H9 (cell line): ENCODE data around the gene CYS1. TPM values are rescaled to one million over a fixed set of nuclear protein-coding genes. Genes with fewer than 3 reads are reported as not detected.
"Not testable (repeated sequence)": the region's sequence is repeated elsewhere in the genome, so short reads cannot be mapped to it uniquely, and the experiment has no call there.

Experiments
- DNase-seq: peaks from one replicate; pipeline ENCODE4 v3.0.0-alpha.2; 2017
- H2AFZ ChIP-seq: one replicate; pipeline ENCODE4 v1.6.1; 2013; ENCODE audit warnings: mild to moderate bottlenecking, low read length, control low read depth, moderate library complexity
- H2AK5ac ChIP-seq: 2 replicates; pipeline ENCODE4 v1.6.1; 2013; ENCODE audit warnings: low read length, control low read depth, mixed read lengths; ENCODE audit not compliant: insufficient read length
- H2BK120ac ChIP-seq: one replicate; pipeline ENCODE4 v1.6.1; 2013; ENCODE audit warnings: low read depth, mild to moderate bottlenecking, low read length, control low read depth, inconsistent platforms; ENCODE audit not compliant: poor library complexity, severe bottlenecking
- H2BK12ac ChIP-seq: 2 replicates; pipeline ENCODE4 v1.6.1; 2013; ENCODE audit warnings: low read length, control low read depth, mixed read lengths, low read depth; ENCODE audit not compliant: insufficient read length
- H2BK15ac ChIP-seq: 2 replicates; pipeline ENCODE4 v1.6.1; 2013; ENCODE audit warnings: low read depth, low read length, control low read depth
- H2BK20ac ChIP-seq: one replicate; pipeline ENCODE4 v1.6.1; 2013; ENCODE audit warnings: low read depth, mild to moderate bottlenecking, low read length, control low read depth, inconsistent platforms; ENCODE audit not compliant: poor library complexity, severe bottlenecking
- H2BK5ac ChIP-seq: 2 replicates; pipeline ENCODE4 v1.6.1; 2013; ENCODE audit warnings: low read length, control low read depth, mixed read lengths; ENCODE audit not compliant: insufficient read length
- H3K14ac ChIP-seq: 2 replicates; pipeline ENCODE4 v1.6.1; 2013; ENCODE audit warnings: low read length, control low read depth; ENCODE audit not compliant: insufficient read depth
- H3K18ac ChIP-seq: 2 replicates; pipeline ENCODE4 v1.6.1; 2013; ENCODE audit warnings: low read depth, mild to moderate bottlenecking, mixed read lengths, low read length, control low read depth; ENCODE audit not compliant: insufficient read length
- H3K23ac ChIP-seq: 2 replicates; pipeline ENCODE4 v1.6.1; 2013; ENCODE audit warnings: low read length, control low read depth, mixed read lengths, low read depth; ENCODE audit not compliant: insufficient read length
- H3K23me2 ChIP-seq: 2 replicates; pipeline ENCODE4 v1.6.1; 2013; ENCODE audit warnings: low read depth, mild to moderate bottlenecking, mixed read lengths, low read length, control low read depth; ENCODE audit not compliant: insufficient read length, poor library complexity, severe bottlenecking
- H3K27ac ChIP-seq: 2 replicates; pipeline ENCODE4 v1.5.1; 2013; ENCODE audit warnings: low read length, control low read depth, mixed read lengths, low read depth; ENCODE audit not compliant: insufficient read length
- H3K27me3 ChIP-seq: 2 replicates; pipeline ENCODE4 v1.6.1; 2013; ENCODE audit warnings: low read length, control low read depth, inconsistent platforms; ENCODE audit not compliant: insufficient read depth
- H3K4ac ChIP-seq: 2 replicates; pipeline ENCODE4 v1.6.1; 2013; ENCODE audit warnings: low read depth, mild to moderate bottlenecking, control low read depth, inconsistent platforms, low read length, moderate library complexity
- H3K4me1 ChIP-seq: 2 replicates; pipeline ENCODE4 v1.6.1; 2013; ENCODE audit warnings: low read length, control low read depth, inconsistent platforms; ENCODE audit not compliant: insufficient read depth
- H3K4me2 ChIP-seq: 2 replicates; pipeline ENCODE4 v1.6.1; 2013; ENCODE audit warnings: low read length, control low read depth, mixed read lengths; ENCODE audit not compliant: insufficient read length, insufficient read depth
- H3K56ac ChIP-seq: 2 replicates; pipeline ENCODE4 v1.6.1; 2013; ENCODE audit warnings: low read depth, mild to moderate bottlenecking, mixed read lengths, low read length, control low read depth; ENCODE audit not compliant: insufficient read length
- H3K79me1 ChIP-seq: 2 replicates; pipeline ENCODE4 v1.6.1; 2013; ENCODE audit warnings: low read depth, mild to moderate bottlenecking, moderate library complexity, low read length, control low read depth, inconsistent platforms; ENCODE audit not compliant: insufficient read depth, poor library complexity, severe bottlenecking
- H3K79me2 ChIP-seq: 2 replicates; pipeline ENCODE4 v1.6.1; 2013; ENCODE audit warnings: low read length, control low read depth, inconsistent platforms; ENCODE audit not compliant: insufficient read depth
- H3K9ac ChIP-seq: 2 replicates; pipeline ENCODE4 v1.6.1; 2013; ENCODE audit warnings: low read length, control low read depth, mixed read lengths; ENCODE audit not compliant: insufficient read length; ENCODE audit errors: extremely low read depth
- H3K9me3 ChIP-seq: one replicate; pipeline ENCODE4 v1.6.1; 2013; ENCODE audit warnings: low read depth, low read length, inconsistent platforms; ENCODE audit not compliant: control insufficient read depth
- H3T11ph ChIP-seq: one replicate; pipeline ENCODE4 v1.6.1; 2013; ENCODE audit warnings: mild to moderate bottlenecking, low read length, control low read depth, inconsistent platforms
- H4K20me1 ChIP-seq: one replicate; pipeline ENCODE4 v1.6.1; 2013; ENCODE audit not compliant: control insufficient read depth, insufficient read length, insufficient read depth
- H4K5ac ChIP-seq: 2 replicates; pipeline ENCODE4 v1.6.1; 2013; ENCODE audit warnings: low read depth, mild to moderate bottlenecking, mixed read lengths, low read length, control low read depth; ENCODE audit not compliant: insufficient read length
- H4K8ac ChIP-seq: replicated peaks from 2 replicates; pipeline ENCODE4 v1.6.1; 2013; ENCODE audit warnings: low read length, control low read depth, mixed read lengths, low read depth; ENCODE audit not compliant: insufficient read length
- H4K91ac ChIP-seq: 2 replicates; pipeline ENCODE4 v1.6.1; 2013; ENCODE audit warnings: low read depth, mild to moderate bottlenecking, moderate library complexity, mixed read lengths, low read length, control low read depth; ENCODE audit not compliant: insufficient read length
- H3K27ac Mint-ChIP-seq, 3 experiments: 2 replicates in 2 of 3; 3 replicates in 1 of 3; pipeline ENCODE4 v1.8.0; 2020 to 2021; ENCODE audit warnings: mixed read lengths in 3 of 3, mild to moderate bottlenecking in 1 of 3, moderate library complexity in 1 of 3
- H3K27me3 Mint-ChIP-seq: 2 replicates; pipeline ENCODE4 v1.8.0; 2021; ENCODE audit warnings: low read depth, mild to moderate bottlenecking, moderate library complexity, mixed read lengths
- H3K36me3 Mint-ChIP-seq, 3 experiments: 2 replicates in 2 of 3; 3 replicates in 1 of 3; pipeline ENCODE4 v1.8.0; 2020 to 2021; ENCODE audit warnings: low read depth in 3 of 3, mixed read lengths in 3 of 3; ENCODE audit not compliant: insufficient read depth in 1 of 3
- H3K4me1 Mint-ChIP-seq, 2 experiments: 2 replicates each; pipeline ENCODE4 v1.8.0; 2020; ENCODE audit warnings: mixed read lengths in 2 of 2
- H3K4me3 Mint-ChIP-seq, 2 experiments: 2 replicates in 1 of 2; 3 replicates in 1 of 2; pipeline ENCODE4 v1.8.0; 2020 to 2021; ENCODE audit warnings: mild to moderate bottlenecking in 2 of 2, mixed read lengths in 2 of 2, moderate library complexity in 1 of 2
- H3K9me3 Mint-ChIP-seq, 2 experiments: 2 replicates in 1 of 2; 3 replicates in 1 of 2; pipeline ENCODE4 v1.8.0; 2020; ENCODE audit warnings: mild to moderate bottlenecking in 2 of 2, mixed read lengths in 2 of 2, moderate library complexity in 1 of 2
- CTCF ChIP-seq: fragments of 200-600 bp; sonication (generic); conservative IDR thresholded peaks from 3 replicates; pipeline ENCODE4 v1.8.0; 2021; ENCODE audit warnings: antibody characterized with exemption, mild to moderate bottlenecking
- WGBS: extraction: QIAGEN DNeasy Blood & Tissue Kit; methylation state at CpG from one replicate; pipeline ENCODE4 v1.1.7; 2013; ENCODE audit warnings: missing lambda C conversion rate, low lambda C conversion rate, mixed read lengths; ENCODE audit not compliant: insufficient read length; ENCODE audit errors: extremely low coverage; 5-methylcytosine and 5-hydroxymethylcytosine counted together
- total RNA-seq: library from RNA; stranded (reverse); gene quantifications from 2 replicates; pipeline ENCODE4 v1.2.1, GENCODE V29; 2021

CYS1 gene
- total RNA-seq, 1 experiment from 2014 or later = 0.35 TPM

- H3K79me1 ChIP-seq = no peaks in the 10 kb centered on the region
- H3T11ph ChIP-seq = no peak overlapping the region
- no peaks in the 10 kb centered on the region for H3K27me3 ChIP-seq
- Mint-ChIP-seq H3K4me1 (peaks cover 12 to 32% of the 10 kb centered on the region in 2 experiments), H3K36me3 (no peaks in the 10 kb centered on the region; a peak in 1 of 7 replicates), H3K9me3 (no peaks in the 10 kb centered on the region), H3K4me3 (no peak overlapping the region; a peak in 1 of 5 replicates), H3K27me3 (peaks cover 2% of the 10 kb centered on the region; the same call in 1 of the 2 replicates), H3K27ac (peak overlapping the region in 1 of 3 experiments; percentile 89; a peak in 1 of 7 replicates)
- no peak for TF ChIP-seq CTCF
- no peak overlapping the region for H2BK12ac ChIP-seq
- peaks cover 4% of the 10 kb centered on the region; the same call in 1 of the 2 replicates for H3K4me1 ChIP-seq
- H4K5ac ChIP-seq = no peak overlapping the region
- H2BK20ac ChIP-seq = no peak overlapping the region
- no peak overlapping the region for H3K27ac ChIP-seq
- H3K56ac ChIP-seq = no peak overlapping the region
- H2BK5ac ChIP-seq = no peak overlapping the region
- H2AK5ac ChIP-seq = no peak overlapping the region
- H4K91ac ChIP-seq = no peak overlapping the region
- no peak overlapping the region for H2BK15ac ChIP-seq
- H2BK120ac ChIP-seq = no peak overlapping the region
- H3K4ac ChIP-seq = no peak overlapping the region
- H3K18ac ChIP-seq = no peak overlapping the region
- H4K20me1 ChIP-seq = no peaks in the 10 kb centered on the region
- no peak overlapping the region for H3K9ac ChIP-seq
- no peaks in the 10 kb centered on the region for H3K79me2 ChIP-seq
- no peak overlapping the region for H3K23ac ChIP-seq
- no peak overlapping the region for H4K8ac ChIP-seq
- H3K9me3 ChIP-seq = no peaks in the 10 kb centered on the region
- H3K4me2 ChIP-seq = no peak overlapping the region
- no peak overlapping the region for H2AFZ ChIP-seq
- DNase-seq = no peak
- H3K14ac ChIP-seq = no peak overlapping the region
- H3K23me2 ChIP-seq = no peaks in the 10 kb centered on the region
- WGBS = no CpG with 5 or more reads among the region's 20 CpGs
Measured at GRCh38 chr2:10031886-10032745, 48.1 kb downstream of the CYS1 start.

GRCh38 chr2:10030798-10031197 lies 49.4 kb downstream of the CYS1 start:
- H3K4ac ChIP-seq, H3K23ac ChIP-seq, H3K9me3 ChIP-seq, H4K5ac ChIP-seq, H2BK5ac ChIP-seq, H3K4me3 Mint-ChIP-seq, DNase-seq, H3K27ac ChIP-seq, H3T11ph ChIP-seq, H4K20me1 ChIP-seq, H4K8ac ChIP-seq, H3K36me3 Mint-ChIP-seq, H3K4me2 ChIP-seq, H3K79me1 ChIP-seq, H3K4me1 ChIP-seq, H3K18ac ChIP-seq, H3K56ac ChIP-seq, H2BK120ac ChIP-seq, H2AFZ ChIP-seq, H3K79me2 ChIP-seq, H2AK5ac ChIP-seq, H3K27ac Mint-ChIP-seq, H2BK12ac ChIP-seq, H3K14ac ChIP-seq, H2BK15ac ChIP-seq, H3K9ac ChIP-seq, H3K9me3 Mint-ChIP-seq, H3K27me3 ChIP-seq, H3K23me2 ChIP-seq, H3K27me3 Mint-ChIP-seq, H2BK20ac ChIP-seq, H4K91ac ChIP-seq: not testable (repeated sequence)
- WGBS = no CpG with 5 or more reads among the region's 8 CpGs
- H3K4me1 Mint-ChIP-seq = peaks cover 12 to 32% of the 10 kb centered on the region in 2 experiments
